CD4-positive, CD25-positive, alpha-beta regulatory T cell (primary cell): ENCODE data around the gene ROPN1B. TPM values are rescaled to one million over a fixed set of nuclear protein-coding genes. Genes with fewer than 3 reads are reported as not detected.
"Not testable (repeated sequence)": the region's sequence is repeated elsewhere in the genome, so short reads cannot be mapped to it uniquely, and the experiment has no call there.

Experiments used
- ATAC-seq, 2 donors: fragments of 150-1000 bp; cut with Tn5 transposase; one replicate each; pipeline ENCODE4 v1.10.0; 2021; ENCODE audit warnings: low read depth in 2 of 2, moderate number of reproducible peaks in 2 of 2, moderate library complexity in 1 of 2
- DNase-seq, 3 donors: peaks; one replicate each; pipeline versions ENCODE4 v3.0.0 to v3.0.0-alpha.2; 2012 to 2022; ENCODE audit warnings: mixed read lengths in 1 of 3
- H3K27ac ChIP-seq: one replicate; pipeline ENCODE4 v1.7.0; 2013; ENCODE audit warnings: mild to moderate bottlenecking, low read length; ENCODE audit not compliant: insufficient read depth, poor library complexity, severe bottlenecking
- H3K27me3 ChIP-seq: one replicate; pipeline ENCODE4 v1.7.0; 2013; ENCODE audit warnings: low read length; ENCODE audit not compliant: control insufficient read depth, insufficient read depth
- H3K36me3 ChIP-seq: one replicate; pipeline ENCODE4 v1.7.0; 2013; ENCODE audit warnings: mild to moderate bottlenecking, low read length, moderate library complexity; ENCODE audit not compliant: control insufficient read depth, insufficient read depth
- H3K4me1 ChIP-seq: 2 replicates; pipeline ENCODE4 v1.7.0; 2013; ENCODE audit warnings: mild to moderate bottlenecking, low read length; ENCODE audit not compliant: insufficient read depth, control insufficient read depth, poor library complexity, severe bottlenecking
- H3K4me3 ChIP-seq: one replicate; pipeline ENCODE4 v1.7.0; 2013; ENCODE audit warnings: low read depth, mild to moderate bottlenecking, low read length, moderate library complexity
- H3K9me3 ChIP-seq, 2 experiments: 1 replicate in 1 of 2; 2 replicates in 1 of 2; pipeline ENCODE4 v1.7.0; 2013; ENCODE audit warnings: low read length in 2 of 2, mild to moderate bottlenecking in 1 of 2, moderate library complexity in 1 of 2; ENCODE audit not compliant: control insufficient read depth in 2 of 2
- H3K27ac Mint-ChIP-seq, 3 donors: one replicate each; pipeline ENCODE4 v1.8.0; 2020 to 2022; ENCODE audit warnings: mild to moderate bottlenecking in 3 of 3, mixed read lengths in 3 of 3, moderate library complexity in 2 of 3
- H3K27me3 Mint-ChIP-seq: one replicate; pipeline ENCODE4 v1.8.0; 2022; ENCODE audit warnings: mild to moderate bottlenecking, mixed read lengths
- H3K36me3 Mint-ChIP-seq: one replicate; pipeline ENCODE4 v1.8.0; 2020; ENCODE audit warnings: mixed read lengths
- H3K4me1 Mint-ChIP-seq, 4 donors: one replicate each; pipeline ENCODE4 v1.8.0; 2020 to 2022; ENCODE audit warnings: mixed read lengths in 4 of 4, mild to moderate bottlenecking in 1 of 4
- H3K4me3 Mint-ChIP-seq, 4 donors: one replicate each; pipeline ENCODE4 v1.8.0; 2020 to 2022; ENCODE audit warnings: mild to moderate bottlenecking in 4 of 4, mixed read lengths in 4 of 4, moderate library complexity in 3 of 4
- H3K9me3 Mint-ChIP-seq, 7 donors: one replicate each; pipeline ENCODE4 v1.8.0; 2020 to 2022; ENCODE audit warnings: mixed read lengths in 7 of 7, mild to moderate bottlenecking in 3 of 7, moderate library complexity in 2 of 7
- polyA plus RNA-seq, 4 donors: library from polyadenylated mRNA; unstranded; fragments of 300-500 nt; fragmentation: Illumina TruSeq; gene quantifications; one replicate each; pipeline ENCODE4 v1.2.3, GENCODE V29; 2021
- total RNA-seq: library from RNA; stranded (reverse); gene quantifications from one replicate; pipeline ENCODE4 v1.2.3, GENCODE V29; 2022

The ROPN1B gene
- total and polyA plus RNA-seq, 5 donors from 2014 or later, result 0.12 TPM; not detected in 4

DNA sequence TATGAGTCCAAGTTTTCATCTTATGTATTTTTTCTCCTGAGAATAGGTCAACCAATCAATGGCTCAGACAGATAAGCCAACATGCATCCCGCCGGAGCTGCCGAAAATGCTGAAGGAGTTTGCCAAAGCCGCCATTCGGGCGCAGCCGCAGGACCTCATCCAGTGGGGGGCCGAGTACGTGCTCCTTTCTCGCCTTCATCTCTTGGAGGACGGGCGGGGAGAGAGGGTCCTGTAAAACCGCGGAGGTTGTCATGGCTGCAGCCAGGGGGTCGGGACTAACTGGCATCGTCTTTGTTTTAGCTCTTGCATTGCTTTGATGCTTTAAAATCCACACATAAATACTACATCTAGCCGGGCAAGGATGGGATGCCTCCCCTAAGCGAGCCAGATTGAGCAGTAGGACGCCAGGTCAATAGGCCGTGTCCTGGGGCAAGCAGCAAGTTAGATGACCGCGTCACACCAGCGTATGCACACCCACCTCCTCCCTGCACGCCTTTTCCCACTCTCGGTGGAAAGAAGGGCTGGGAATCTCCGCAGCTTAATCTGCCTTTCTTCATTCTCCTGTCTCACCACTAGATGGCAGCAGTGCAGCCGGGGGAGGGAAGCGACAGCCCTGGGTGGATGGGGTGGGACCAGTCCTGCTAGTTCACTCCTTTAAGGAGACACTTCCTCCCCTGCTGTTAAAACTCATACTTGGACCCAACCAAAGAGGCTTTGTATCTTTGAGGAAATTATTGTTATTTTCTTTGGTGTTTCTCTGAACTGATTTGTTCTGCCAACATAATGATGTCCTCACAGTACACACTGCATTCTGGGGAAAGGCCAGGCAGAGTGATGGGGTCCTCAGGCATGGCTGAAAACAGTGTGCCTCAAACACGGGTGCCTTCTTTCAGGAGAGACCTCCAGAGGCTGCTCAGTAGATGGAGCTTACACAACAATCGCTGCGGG lies 3.3 kb downstream of the ROPN1B start:
- H3K4me3 Mint-ChIP-seq, result peak overlapping the region in 3 of 4 donors; percentile 14 to 67 (median 43)
- H3K36me3 Mint-ChIP-seq, H3K27ac ChIP-seq, H3K9me3 Mint-ChIP-seq, H3K27ac Mint-ChIP-seq, H3K4me1 Mint-ChIP-seq, H3K4me1 ChIP-seq, H3K36me3 ChIP-seq, H3K9me3 ChIP-seq: not testable (repeated sequence)
- H3K27me3 ChIP-seq, result peaks cover 11% of the 10 kb centered on the region
- ATAC-seq, result peak; percentile 69 to 76
- H3K4me3 ChIP-seq, result peak overlapping the region; percentile 32
- H3K27me3 Mint-ChIP-seq, result peaks cover 34% of the 10 kb centered on the region
- peak; percentile 20 to 54 (median 25) for DNase-seq

DNA sequence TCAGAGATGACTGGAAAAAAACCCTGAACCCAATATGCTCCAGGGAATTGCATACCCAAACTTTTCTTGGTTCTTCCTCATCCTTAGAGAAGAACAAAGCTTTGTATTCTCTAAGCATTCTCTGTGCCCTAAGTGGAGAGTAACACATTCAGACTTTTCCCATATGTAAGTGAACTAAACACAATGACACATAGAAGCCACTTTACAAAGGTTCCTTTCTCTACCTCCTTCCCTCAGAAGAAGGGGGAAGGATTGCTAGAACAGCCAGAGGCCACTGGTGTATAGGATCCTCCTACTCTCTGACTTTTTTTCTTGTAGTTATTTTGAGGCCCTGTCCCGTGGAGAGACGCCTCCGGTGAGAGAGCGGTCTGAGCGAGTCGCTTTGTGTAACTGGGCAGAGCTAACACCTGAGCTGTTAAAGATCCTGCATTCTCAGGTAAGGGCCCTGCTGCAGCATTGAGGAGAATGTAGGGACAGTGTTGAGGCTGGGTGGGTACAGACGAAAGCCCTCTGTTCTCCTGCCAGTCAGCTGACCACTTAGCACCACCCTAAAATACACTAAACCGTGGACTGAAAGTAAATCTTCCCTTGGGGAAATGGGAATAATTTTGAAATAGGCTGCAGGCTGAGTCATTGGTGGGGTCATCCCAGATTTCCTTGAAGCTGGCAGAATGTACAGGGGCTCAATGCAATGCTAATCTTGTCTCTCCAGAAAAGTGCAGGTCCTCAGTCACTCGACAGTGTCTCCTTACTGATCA lies 6.4 kb downstream of the ROPN1B start:
- not testable (repeated sequence) for H3K27ac ChIP-seq, H3K27me3 ChIP-seq, H3K4me3 ChIP-seq, H3K9me3 ChIP-seq, H3K36me3 ChIP-seq, H3K4me1 Mint-ChIP-seq, H3K36me3 Mint-ChIP-seq, H3K27ac Mint-ChIP-seq, H3K4me1 ChIP-seq, DNase-seq, H3K4me3 Mint-ChIP-seq, ATAC-seq, H3K9me3 Mint-ChIP-seq
- peaks cover 19% of the 10 kb centered on the region for H3K27me3 Mint-ChIP-seq

DNA sequence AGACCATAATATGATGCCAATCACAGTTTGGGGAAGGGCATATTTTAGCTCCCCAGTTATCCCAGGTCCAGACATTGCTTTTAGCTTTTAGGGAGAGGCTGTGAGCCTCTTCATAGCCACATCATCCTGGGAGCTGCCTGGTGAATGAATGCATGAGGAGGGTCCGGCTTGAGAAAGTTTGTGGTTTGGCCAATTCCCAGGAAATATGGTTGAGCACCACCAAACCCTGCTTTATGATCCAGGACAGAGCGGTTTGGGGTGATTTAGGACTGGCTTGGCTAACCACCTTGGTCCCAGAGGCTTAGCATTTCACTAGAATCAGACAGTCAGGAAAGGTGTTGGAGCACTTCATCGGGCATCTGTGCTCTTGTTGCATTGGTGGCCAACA lies 7.0 kb downstream of the ROPN1B start:
- not testable (repeated sequence) for H3K4me1 ChIP-seq, H3K27me3 ChIP-seq, H3K4me3 Mint-ChIP-seq, DNase-seq, H3K4me3 ChIP-seq, H3K4me1 Mint-ChIP-seq, H3K36me3 ChIP-seq, H3K9me3 ChIP-seq, H3K36me3 Mint-ChIP-seq, ATAC-seq, H3K9me3 Mint-ChIP-seq, H3K27ac ChIP-seq, H3K27ac Mint-ChIP-seq
- peaks cover 15% of the 10 kb centered on the region for H3K27me3 Mint-ChIP-seq

DNA sequence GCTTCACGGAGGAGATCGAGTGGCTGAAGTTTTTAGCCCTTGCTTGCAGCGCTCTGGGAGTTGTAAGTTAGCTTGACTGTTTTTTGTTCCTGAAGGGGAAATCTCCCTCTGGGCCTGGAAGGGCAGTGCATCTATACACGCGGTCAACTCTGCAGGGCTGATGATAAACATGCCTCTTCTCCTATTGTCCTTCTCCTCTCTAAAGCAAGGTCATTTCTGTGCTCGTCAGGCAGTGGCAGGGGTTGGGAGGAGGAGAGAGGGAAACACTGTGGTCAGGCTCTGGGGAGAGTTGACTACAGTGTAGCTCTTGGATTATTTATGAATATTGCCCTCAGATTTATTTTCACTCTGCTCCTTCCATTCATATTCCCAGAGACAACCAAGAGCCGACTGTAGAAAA lies 8.1 kb downstream of the ROPN1B start:
- not testable (repeated sequence) for H3K9me3 ChIP-seq, H3K27ac ChIP-seq, DNase-seq, H3K27me3 Mint-ChIP-seq, H3K27ac Mint-ChIP-seq, H3K4me3 ChIP-seq, H3K4me1 Mint-ChIP-seq, H3K4me1 ChIP-seq, H3K36me3 ChIP-seq, H3K9me3 Mint-ChIP-seq, H3K4me3 Mint-ChIP-seq, ATAC-seq, H3K27me3 ChIP-seq, H3K36me3 Mint-ChIP-seq

DNA sequence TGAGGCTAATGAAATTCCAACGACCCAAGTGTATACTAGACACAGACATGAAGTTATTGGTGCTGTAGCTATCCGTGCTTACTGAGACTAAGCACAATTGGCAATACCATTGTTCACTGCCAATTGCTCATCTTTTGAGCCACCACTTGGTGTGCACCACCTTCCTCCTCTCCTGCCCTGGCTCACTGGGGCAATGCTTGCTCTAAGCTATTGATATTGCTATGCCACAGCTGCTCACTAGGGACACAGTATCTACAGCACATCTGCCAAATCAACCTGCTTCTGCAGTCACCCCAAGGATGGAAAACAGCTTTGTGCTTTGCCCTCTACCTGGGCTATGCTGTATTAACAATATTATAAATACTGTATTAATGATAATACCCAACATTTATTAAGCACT lies 16.0 kb downstream of the ROPN1B start:
- H3K4me1 Mint-ChIP-seq, result peaks cover 0 to 17% (median 2%) of the 10 kb centered on the region in 4 donors
- H3K27ac Mint-ChIP-seq, H3K36me3 Mint-ChIP-seq, DNase-seq, H3K4me1 ChIP-seq, H3K9me3 ChIP-seq, H3K36me3 ChIP-seq, H3K4me3 Mint-ChIP-seq, H3K27me3 ChIP-seq, H3K9me3 Mint-ChIP-seq, H3K4me3 ChIP-seq, H3K27ac ChIP-seq, H3K27me3 Mint-ChIP-seq: not testable (repeated sequence)
- ATAC-seq, result peak; percentile 74 to 82

DNA sequence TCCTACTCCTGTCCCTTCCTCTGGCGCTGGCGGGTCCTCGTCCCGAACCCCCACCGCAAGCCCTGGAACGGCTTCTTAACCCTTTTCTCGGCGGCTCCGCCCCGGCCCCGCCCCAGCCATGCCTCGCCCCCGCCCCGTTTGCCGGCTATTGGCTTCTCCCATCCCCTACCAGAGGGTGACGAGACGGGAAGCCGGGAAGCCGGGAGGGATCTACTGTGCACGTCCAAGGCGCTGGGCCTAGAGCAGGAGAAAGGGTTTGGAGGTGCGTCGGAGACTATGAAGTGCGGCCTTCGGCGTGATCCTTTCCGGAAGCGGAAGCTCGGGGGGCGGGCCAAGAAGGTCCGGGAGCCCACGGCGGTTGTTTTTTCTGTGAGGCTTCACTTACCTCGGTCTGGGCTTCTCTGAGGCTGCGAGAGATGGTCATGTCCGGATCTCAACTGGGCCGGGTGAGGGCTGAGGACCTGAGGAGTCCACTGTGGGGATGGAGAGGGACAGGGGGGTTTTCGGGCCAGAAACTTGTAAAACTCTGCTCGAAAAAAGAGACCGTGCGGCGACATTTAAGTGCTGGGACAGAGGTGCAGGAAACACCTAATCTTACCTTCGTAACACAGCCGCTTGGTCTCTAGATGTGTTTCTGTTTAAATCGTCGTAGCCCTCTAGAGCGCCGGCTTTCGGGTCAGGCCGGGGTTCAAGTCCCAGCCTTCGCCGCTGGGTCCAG lies 21.4 kb downstream of the ROPN1B start:
- peaks cover 3% of the 10 kb centered on the region for H3K36me3 Mint-ChIP-seq
- ATAC-seq (peak; percentile 87 to 88), DNase-seq (peak; percentile 20 to 81 (median 71))
- H3K9me3 Mint-ChIP-seq, result peaks cover 0 to 1% (median 0%) of the 10 kb centered on the region in 7 donors
- peak overlapping the region; percentile 81 for H3K27ac ChIP-seq
- no peaks in the 10 kb centered on the region for H3K36me3 ChIP-seq
- H3K4me3 Mint-ChIP-seq, result peak overlapping the region; percentile 57 to 99 (median 96)
- H3K27me3 ChIP-seq, result no peaks in the 10 kb centered on the region
- H3K4me1 ChIP-seq, result peaks cover 7% of the 10 kb centered on the region
- peaks cover 0 to 25% (median 7%) of the 10 kb centered on the region in 4 donors for H3K4me1 Mint-ChIP-seq
- H3K4me3 ChIP-seq, result peak overlapping the region; percentile 77
- H3K27ac Mint-ChIP-seq, result peak overlapping the region in 2 of 3 donors; percentile 98 to 99
- H3K9me3 ChIP-seq, result no peaks in the 10 kb centered on the region
- H3K27me3 Mint-ChIP-seq, result peaks cover 5% of the 10 kb centered on the region

- not testable (repeated sequence) for ATAC-seq, H3K27ac ChIP-seq, H3K4me1 ChIP-seq, H3K4me3 Mint-ChIP-seq, H3K9me3 ChIP-seq, H3K36me3 Mint-ChIP-seq, DNase-seq, H3K27me3 Mint-ChIP-seq, H3K36me3 ChIP-seq, H3K4me3 ChIP-seq, H3K27me3 ChIP-seq, H3K4me1 Mint-ChIP-seq, H3K27ac Mint-ChIP-seq
- H3K9me3 Mint-ChIP-seq, result peaks cover 0 to 27% (median 8%) of the 10 kb centered on the region in 7 donors
These were observed 27.8 kb downstream of the ROPN1B start for GRCh38 chr3:125996751-125997150.
